ENCODE results near the gene WNK2.
A peak's percentile ranks its signal among the peaks of the same experiment; 100 is the strongest.

Gene WNK2

GRCh38 chr9:93203026-93203717, 19.2 kb downstream of the WNK2 start:
- H3K4me3 ChIP-seq (ENCODE audit: low read depth in 1 of 2, low read length in 2 of 2) = no peak overlapping the region
- no peak overlapping the region for H3K27ac ChIP-seq (ENCODE audit: low read depth, low read length)
- no peaks in the 10 kb centered on the region for H3K36me3 ChIP-seq (ENCODE audit: control insufficient read depth in 1 of 2, insufficient read depth in 2 of 2, low read length in 2 of 2)
- H3K27me3 ChIP-seq (ENCODE audit: control insufficient read depth in 1 of 2, insufficient read depth in 2 of 2, low read length in 2 of 2) = no peaks in the 10 kb centered on the region
- H3K9ac ChIP-seq (ENCODE audit: low read depth in 1 of 2, low read length in 2 of 2) = no peak overlapping the region
- no peaks in the 10 kb centered on the region for H3K9me3 ChIP-seq (ENCODE audit: control insufficient read depth in 1 of 2, low read length in 2 of 2)
- peaks cover 52 to 54% of the 10 kb centered on the region in 2 donors for H3K4me1 ChIP-seq (ENCODE audit: control insufficient read depth in 1 of 2, insufficient read depth in 2 of 2, low read length in 2 of 2)

DNA sequence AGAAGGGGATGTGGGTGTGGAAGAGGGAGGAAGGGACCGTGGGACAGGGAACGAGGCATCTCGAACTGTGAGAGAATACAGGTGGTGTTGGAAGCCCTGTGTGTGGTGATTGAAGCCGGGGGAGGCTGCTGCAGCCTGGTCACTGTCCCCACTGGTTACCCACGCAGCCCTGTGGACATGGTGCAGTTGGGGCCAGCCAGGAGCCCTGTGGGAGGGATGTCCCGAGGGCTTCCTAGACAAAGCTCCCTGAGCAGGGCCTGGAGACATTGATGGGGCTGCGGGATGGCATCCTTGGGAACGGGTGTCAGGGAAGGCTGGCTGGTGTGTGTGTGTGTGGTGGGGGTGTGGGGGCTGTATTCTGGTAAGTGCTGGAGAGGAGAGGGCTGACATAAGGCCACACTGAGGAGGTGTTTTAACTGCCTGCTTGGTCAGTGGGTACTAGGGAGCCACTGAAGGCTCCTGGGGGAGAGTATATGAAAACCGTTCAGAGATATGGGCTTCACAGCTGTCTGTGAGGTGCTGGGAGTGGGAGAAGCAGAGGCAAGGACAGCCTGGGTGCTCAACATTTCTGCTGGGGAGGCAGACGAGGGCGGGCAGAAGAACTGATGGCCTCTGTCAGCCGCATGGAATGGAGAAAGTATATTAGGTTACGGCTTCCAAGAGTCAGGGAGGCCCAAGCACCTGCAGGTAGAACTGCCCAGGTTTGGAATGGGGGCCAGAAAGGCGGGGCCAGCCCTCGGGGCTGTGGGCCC, 20.0 kb downstream of the WNK2 start:
- no peak overlapping the region for H3K4me3 ChIP-seq (ENCODE audit: low read depth in 1 of 2, low read length in 2 of 2)
- no peaks in the 10 kb centered on the region for H3K27me3 ChIP-seq (ENCODE audit: control insufficient read depth in 1 of 2, insufficient read depth in 2 of 2, low read length in 2 of 2)
- no peak overlapping the region for H3K27ac ChIP-seq (ENCODE audit: low read depth, low read length)
- no peaks in the 10 kb centered on the region for H3K36me3 ChIP-seq (ENCODE audit: control insufficient read depth in 1 of 2, insufficient read depth in 2 of 2, low read length in 2 of 2)
- peaks cover 59 to 61% of the 10 kb centered on the region in 2 donors for H3K4me1 ChIP-seq (ENCODE audit: control insufficient read depth in 1 of 2, insufficient read depth in 2 of 2, low read length in 2 of 2)
- H3K9me3 ChIP-seq (ENCODE audit: control insufficient read depth in 1 of 2, low read length in 2 of 2) = no peaks in the 10 kb centered on the region
- H3K9ac ChIP-seq (ENCODE audit: low read depth in 1 of 2, low read length in 2 of 2) = peak overlapping the region in 1 of 2 donors; percentile 11

GRCh38 chr9:93204470-93205043, 20.6 kb downstream of the WNK2 start:
- Histone ChIP-seq H3K36me3 (ENCODE audit: control insufficient read depth in 1 of 2, insufficient read depth in 2 of 2, low read length in 2 of 2) (no peaks in the 10 kb centered on the region), H3K27me3 (ENCODE audit: control insufficient read depth in 1 of 2, insufficient read depth in 2 of 2, low read length in 2 of 2) (no peaks in the 10 kb centered on the region), H3K4me3 (ENCODE audit: low read depth in 1 of 2, low read length in 2 of 2) (no peak overlapping the region), H3K27ac (ENCODE audit: low read depth, low read length) (no peak overlapping the region), H3K4me1 (ENCODE audit: control insufficient read depth in 1 of 2, insufficient read depth in 2 of 2, low read length in 2 of 2) (peaks cover 65 to 66% of the 10 kb centered on the region in 2 donors), H3K9me3 (ENCODE audit: control insufficient read depth in 1 of 2, low read length in 2 of 2) (no peaks in the 10 kb centered on the region), H3K9ac (ENCODE audit: low read depth in 1 of 2, low read length in 2 of 2) (peak overlapping the region in 1 of 2 donors; percentile 11)

- Histone ChIP-seq H3K27ac (ENCODE audit: low read depth, low read length) (no peak overlapping the region), H3K27me3 (ENCODE audit: control insufficient read depth in 1 of 2, insufficient read depth in 2 of 2, low read length in 2 of 2) (no peaks in the 10 kb centered on the region), H3K4me1 (ENCODE audit: control insufficient read depth in 1 of 2, insufficient read depth in 2 of 2, low read length in 2 of 2) (peaks cover 72 to 73% of the 10 kb centered on the region in 2 donors), H3K36me3 (ENCODE audit: control insufficient read depth in 1 of 2, insufficient read depth in 2 of 2, low read length in 2 of 2) (no peaks in the 10 kb centered on the region), H3K9ac (ENCODE audit: low read depth in 1 of 2, low read length in 2 of 2) (no peak overlapping the region), H3K4me3 (ENCODE audit: low read depth in 1 of 2, low read length in 2 of 2) (no peak overlapping the region), H3K9me3 (ENCODE audit: control insufficient read depth in 1 of 2, low read length in 2 of 2) (no peaks in the 10 kb centered on the region)
Measured at GRCh38 chr9:93205045-93205768, 21.3 kb downstream of the WNK2 start.

GRCh38 chr9:93205896-93206575, 22.1 kb downstream of the WNK2 start:
- peaks cover 77% of the 10 kb centered on the region in 2 donors for H3K4me1 ChIP-seq (ENCODE audit: control insufficient read depth in 1 of 2, insufficient read depth in 2 of 2, low read length in 2 of 2)
- no peaks in the 10 kb centered on the region for H3K9me3 ChIP-seq (ENCODE audit: control insufficient read depth in 1 of 2, low read length in 2 of 2)
- H3K36me3 ChIP-seq (ENCODE audit: control insufficient read depth in 1 of 2, insufficient read depth in 2 of 2, low read length in 2 of 2) = peaks cover 0 to under 1% of the 10 kb centered on the region in 2 donors
- H3K27me3 ChIP-seq (ENCODE audit: control insufficient read depth in 1 of 2, insufficient read depth in 2 of 2, low read length in 2 of 2) = no peaks in the 10 kb centered on the region
- no peak overlapping the region for H3K4me3 ChIP-seq (ENCODE audit: low read depth in 1 of 2, low read length in 2 of 2)
- no peak overlapping the region for H3K27ac ChIP-seq (ENCODE audit: low read depth, low read length)
- no peak overlapping the region for H3K9ac ChIP-seq (ENCODE audit: low read depth in 1 of 2, low read length in 2 of 2)

DNA sequence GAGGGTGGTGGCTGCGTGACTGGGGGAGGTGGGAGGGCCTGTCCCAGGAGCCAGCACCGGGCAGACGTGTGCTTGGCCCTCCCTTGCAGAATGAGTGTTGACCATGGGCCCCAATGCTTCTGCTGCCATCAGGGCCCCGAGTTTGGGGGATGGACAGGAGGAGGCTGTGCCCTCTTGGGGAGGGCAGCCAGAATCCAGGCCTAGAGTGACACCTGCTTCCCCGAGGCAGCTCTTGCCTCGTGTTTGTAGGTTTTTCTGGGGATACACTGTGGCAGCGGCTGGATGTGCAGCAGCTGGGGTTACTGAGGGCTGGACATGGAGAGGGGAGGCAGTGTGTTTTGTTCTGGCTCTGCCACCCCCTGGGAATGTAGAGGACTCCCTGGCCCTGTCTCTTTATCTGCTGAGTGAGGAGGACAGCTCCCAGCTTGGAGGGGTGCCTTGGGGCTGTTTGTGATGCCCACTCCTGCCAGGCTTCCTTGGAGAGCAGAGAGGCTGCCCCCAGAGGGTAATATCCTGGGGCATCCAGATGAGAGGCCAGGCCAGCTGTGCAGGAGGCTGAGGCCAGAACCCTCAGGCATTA, 22.7 kb downstream of the WNK2 start:
- H3K9ac ChIP-seq (ENCODE audit: low read depth in 1 of 2, low read length in 2 of 2) = no peak overlapping the region
- no peak overlapping the region for H3K27ac ChIP-seq (ENCODE audit: low read depth, low read length)
- H3K4me1 ChIP-seq (ENCODE audit: control insufficient read depth in 1 of 2, insufficient read depth in 2 of 2, low read length in 2 of 2) = peaks cover 70 to 71% of the 10 kb centered on the region in 2 donors

DNA sequence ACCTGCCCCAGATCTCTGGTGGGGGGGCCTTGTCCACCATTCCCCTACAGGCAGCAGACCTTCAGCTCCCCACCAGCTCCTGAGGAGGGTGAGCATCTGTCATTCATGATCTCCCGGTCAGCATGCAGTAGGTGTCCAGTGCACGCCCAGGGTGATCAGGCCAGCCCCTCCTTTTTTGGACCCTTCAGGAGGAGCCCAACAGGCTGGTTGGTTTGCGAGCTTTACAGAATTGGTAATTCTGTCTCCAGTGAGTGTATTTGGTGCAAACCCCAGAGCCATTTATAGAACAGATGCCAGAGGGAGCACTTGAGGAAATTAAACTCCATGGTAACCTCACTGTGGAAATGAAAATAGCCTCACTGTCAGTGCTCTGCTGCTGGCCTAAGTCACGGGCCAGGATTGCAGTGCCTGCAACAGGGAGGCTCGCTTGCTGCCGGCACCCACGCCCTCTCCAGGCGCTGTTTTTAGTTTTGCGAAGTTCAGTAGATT, 23.4 kb downstream of the WNK2 start:
- Histone ChIP-seq H3K9me3 (ENCODE audit: control insufficient read depth in 1 of 2, low read length in 2 of 2) (no peaks in the 10 kb centered on the region), H3K27me3 (ENCODE audit: control insufficient read depth in 1 of 2, insufficient read depth in 2 of 2, low read length in 2 of 2) (no peaks in the 10 kb centered on the region), H3K27ac (ENCODE audit: low read depth, low read length) (peak overlapping the region; percentile 50), H3K4me1 (ENCODE audit: control insufficient read depth in 1 of 2, insufficient read depth in 2 of 2, low read length in 2 of 2) (peaks cover 64 to 65% of the 10 kb centered on the region in 2 donors), H3K4me3 (ENCODE audit: low read depth in 1 of 2, low read length in 2 of 2) (peak overlapping the region; percentile 26 to 28), H3K36me3 (ENCODE audit: control insufficient read depth in 1 of 2, insufficient read depth in 2 of 2, low read length in 2 of 2) (peaks cover 0 to 4% of the 10 kb centered on the region in 2 donors), H3K9ac (ENCODE audit: low read depth in 1 of 2, low read length in 2 of 2) (peak overlapping the region in 1 of 2 donors; percentile 50)

More for the DNA sequence above, 22.7 kb downstream of the WNK2 start:
- Histone ChIP-seq H3K9me3 (ENCODE audit: control insufficient read depth in 1 of 2, low read length in 2 of 2) (no peaks in the 10 kb centered on the region), H3K27me3 (ENCODE audit: control insufficient read depth in 1 of 2, insufficient read depth in 2 of 2, low read length in 2 of 2) (no peaks in the 10 kb centered on the region), H3K36me3 (ENCODE audit: control insufficient read depth in 1 of 2, insufficient read depth in 2 of 2, low read length in 2 of 2) (peaks cover 0 to 4% of the 10 kb centered on the region in 2 donors), H3K4me3 (ENCODE audit: low read depth in 1 of 2, low read length in 2 of 2) (no peak overlapping the region)

DNA sequence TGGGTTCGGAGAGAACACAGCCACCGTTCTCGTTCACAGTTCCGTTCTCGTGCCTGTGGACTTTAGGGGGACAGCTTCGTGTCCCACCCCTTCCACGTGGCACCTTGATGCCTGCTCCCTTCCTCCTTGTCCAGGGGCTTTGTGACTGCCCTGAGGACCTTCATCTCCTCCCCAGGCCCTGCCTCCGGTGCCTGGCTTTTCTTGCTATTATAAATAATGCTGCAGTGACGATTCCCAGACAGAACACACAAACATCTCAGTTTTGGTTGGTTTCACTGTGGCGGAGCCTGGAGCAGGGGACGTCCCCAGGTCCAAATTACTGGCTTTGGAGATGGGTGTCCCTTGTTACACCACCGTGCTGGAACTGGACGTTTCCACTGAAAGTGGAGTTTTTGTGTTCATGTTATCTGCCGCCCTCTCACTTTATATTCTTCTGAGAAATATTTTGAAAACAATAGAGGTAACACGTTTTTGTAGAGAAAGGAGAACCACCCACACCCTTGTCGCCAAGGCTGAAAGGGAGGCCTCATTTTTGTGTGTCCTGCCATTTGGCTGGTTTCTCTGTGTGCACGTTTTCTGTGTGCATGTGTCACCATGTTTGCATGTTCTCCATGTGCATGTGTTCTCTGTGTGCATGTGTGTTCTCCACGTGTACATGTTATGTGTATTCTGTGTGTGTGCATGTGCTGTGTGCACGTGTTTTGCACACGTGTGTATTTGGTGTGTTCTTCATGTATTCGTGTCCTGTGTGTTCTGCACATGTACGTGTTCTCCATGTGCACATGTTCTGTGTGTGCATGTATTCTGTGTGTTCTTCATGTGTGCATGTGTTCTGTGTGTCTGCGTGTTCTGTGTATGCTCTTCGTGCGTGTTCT, 24.2 kb downstream of the WNK2 start:
- H3K36me3 ChIP-seq (ENCODE audit: control insufficient read depth in 1 of 2, insufficient read depth in 2 of 2, low read length in 2 of 2) = peaks cover 0 to 4% of the 10 kb centered on the region in 2 donors
- H3K4me3 ChIP-seq (ENCODE audit: low read depth in 1 of 2, low read length in 2 of 2) = peak overlapping the region; percentile 26 to 28
- no peaks in the 10 kb centered on the region for H3K9me3 ChIP-seq (ENCODE audit: control insufficient read depth in 1 of 2, low read length in 2 of 2)
- H3K27me3 ChIP-seq (ENCODE audit: control insufficient read depth in 1 of 2, insufficient read depth in 2 of 2, low read length in 2 of 2) = no peaks in the 10 kb centered on the region
- H3K27ac ChIP-seq (ENCODE audit: low read depth, low read length) = peak overlapping the region; percentile 50
- peaks cover 66 to 69% of the 10 kb centered on the region in 2 donors for H3K4me1 ChIP-seq (ENCODE audit: control insufficient read depth in 1 of 2, insufficient read depth in 2 of 2, low read length in 2 of 2)
- H3K9ac ChIP-seq (ENCODE audit: low read depth in 1 of 2, low read length in 2 of 2) = peak overlapping the region; percentile 2 to 50
